ENCODE measurements around the gene PLEKHA8. TPM values are rescaled to one million over a fixed set of nuclear protein-coding genes. Genes with fewer than 3 reads are reported as not detected.
A peak's percentile ranks its signal among the peaks of the same experiment; 100 is the strongest.
"Not testable (repeated sequence)": the region's sequence is repeated elsewhere in the genome, so short reads cannot be mapped to it uniquely, and the experiment has no call there.

The PLEKHA8 gene
- total RNA-seq, 2 experiments from 2014 or later = 11.6 to 14.3 TPM

DNA sequence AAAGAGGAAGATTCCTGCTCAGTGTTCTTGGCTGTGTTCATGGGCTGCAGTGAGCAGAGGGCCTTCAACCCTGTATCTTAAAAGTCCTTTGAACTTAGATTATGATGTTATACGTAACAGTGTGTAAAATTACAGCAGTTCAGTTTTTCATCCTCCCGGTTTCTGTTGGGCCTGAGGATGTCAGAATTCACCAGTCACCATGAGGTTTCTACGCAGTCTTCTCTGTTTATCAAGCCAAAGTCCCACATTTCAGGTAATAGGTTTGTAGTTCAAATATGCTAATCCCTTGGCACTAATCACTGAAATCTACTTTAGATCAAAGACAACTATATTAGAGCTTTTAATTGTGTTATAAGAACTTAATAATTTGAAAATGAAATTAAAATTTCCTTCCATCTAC lies 24.9 kb downstream of the PLEKHA8 start:
- H3K27ac Mint-ChIP-seq = no peak overlapping the region
- peaks cover 16% of the 10 kb centered on the region for H3K36me3 Mint-ChIP-seq
- POLR2A ChIA-PET = no interaction called here
- no peaks in the 10 kb centered on the region for H3K9me3 Mint-ChIP-seq
- H3K4me3 Mint-ChIP-seq = no peak overlapping the region
- no peak for ATAC-seq (ENCODE audit: low read depth)
- DNase-seq = no peak
- no peaks in the 10 kb centered on the region for H3K27me3 Mint-ChIP-seq
- peaks cover 2% of the 10 kb centered on the region for H3K4me1 Mint-ChIP-seq

DNA sequence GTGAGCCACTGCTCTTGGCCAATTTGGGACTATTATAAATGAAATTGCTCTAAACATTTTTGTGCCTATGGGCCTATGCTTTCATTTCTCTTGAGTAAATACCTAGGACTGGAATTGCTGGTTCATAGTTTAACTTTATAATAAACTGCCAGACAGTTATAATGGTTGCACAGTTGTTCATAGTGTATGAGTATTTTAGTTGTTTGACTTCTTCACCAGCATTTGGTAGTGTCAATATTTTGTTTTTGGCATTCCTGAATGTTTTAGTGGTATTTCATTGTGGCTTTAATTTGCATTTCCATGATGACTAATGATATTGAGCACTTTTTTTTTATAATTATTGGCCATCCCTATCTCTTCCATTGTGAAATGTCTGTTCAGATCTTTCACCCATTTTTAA lies 29.5 kb downstream of the PLEKHA8 start:
- Mint-ChIP-seq H3K9me3 (no peaks in the 10 kb centered on the region), H3K36me3 (peaks cover 20% of the 10 kb centered on the region), H3K27me3 (no peaks in the 10 kb centered on the region), H3K27ac (no peak overlapping the region), H3K4me3 (no peak overlapping the region), H3K4me1 (peaks cover 8% of the 10 kb centered on the region)
- ATAC-seq (ENCODE audit: low read depth) (no peak), DNase-seq (no peak)
- POLR2A ChIA-PET = no interaction called here

DNA sequence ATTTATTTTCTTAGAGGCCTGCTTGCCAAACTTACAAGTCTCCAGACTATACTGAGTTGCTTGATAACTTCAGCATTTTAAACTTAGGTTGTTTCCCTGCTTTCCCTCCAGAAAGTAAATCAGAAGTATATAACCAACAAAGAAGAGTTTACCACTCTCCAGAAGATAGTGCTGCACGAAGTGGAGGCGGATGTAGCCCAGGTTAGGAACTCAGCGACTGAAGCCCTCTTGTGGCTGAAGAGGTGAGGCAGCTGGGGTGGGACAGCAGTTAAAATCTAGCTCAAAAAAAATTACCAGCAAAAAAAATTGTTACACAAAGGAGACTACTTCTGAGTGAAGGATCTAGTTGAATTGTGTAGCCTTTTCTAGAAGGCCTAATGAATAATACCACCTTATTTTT lies 33.6 kb downstream of the PLEKHA8 start:
- not testable (repeated sequence) for H3K4me1 Mint-ChIP-seq, H3K9me3 Mint-ChIP-seq, H3K4me3 Mint-ChIP-seq, H3K27ac Mint-ChIP-seq, H3K27me3 Mint-ChIP-seq
- peak; percentile 37 for DNase-seq
- peaks cover 21% of the 10 kb centered on the region for H3K36me3 Mint-ChIP-seq
- ATAC-seq (ENCODE audit: low read depth) = peak; percentile 95
- POLR2A ChIA-PET = interaction anchor here (0.7 kb wide), 1 partner anchor 46 kb away, joined by 3 read pairs; no protein-coding TSS in a partner anchor

DNA sequence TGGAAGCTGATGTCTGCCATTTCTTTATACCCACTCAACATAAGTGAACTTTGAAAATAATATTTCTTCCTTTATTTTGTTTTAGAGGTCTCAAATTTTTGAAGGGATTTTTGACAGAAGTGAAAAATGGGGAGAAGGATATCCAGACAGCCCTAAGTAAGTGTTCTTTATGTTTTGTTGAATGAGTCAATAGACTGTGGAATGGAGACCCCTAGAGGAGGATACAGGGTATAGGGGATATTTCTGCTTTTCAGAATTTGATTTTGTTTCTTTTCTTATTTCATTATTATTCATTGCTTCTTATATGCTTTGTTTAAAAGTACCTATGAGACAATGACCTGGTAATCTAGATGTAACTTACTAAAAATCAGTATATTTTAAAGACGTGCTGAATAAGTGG lies 34.4 kb downstream of the PLEKHA8 start:
- DNase-seq = no peak
- Mint-ChIP-seq H3K36me3 (peaks cover 17% of the 10 kb centered on the region), H3K4me3 (no peak overlapping the region), H3K9me3 (no peaks in the 10 kb centered on the region), H3K27ac (no peak overlapping the region), H3K4me1 (peaks cover 8% of the 10 kb centered on the region), H3K27me3 (no peaks in the 10 kb centered on the region)
- POLR2A ChIA-PET = no interaction called here
- ATAC-seq (ENCODE audit: low read depth) = no peak

DNA sequence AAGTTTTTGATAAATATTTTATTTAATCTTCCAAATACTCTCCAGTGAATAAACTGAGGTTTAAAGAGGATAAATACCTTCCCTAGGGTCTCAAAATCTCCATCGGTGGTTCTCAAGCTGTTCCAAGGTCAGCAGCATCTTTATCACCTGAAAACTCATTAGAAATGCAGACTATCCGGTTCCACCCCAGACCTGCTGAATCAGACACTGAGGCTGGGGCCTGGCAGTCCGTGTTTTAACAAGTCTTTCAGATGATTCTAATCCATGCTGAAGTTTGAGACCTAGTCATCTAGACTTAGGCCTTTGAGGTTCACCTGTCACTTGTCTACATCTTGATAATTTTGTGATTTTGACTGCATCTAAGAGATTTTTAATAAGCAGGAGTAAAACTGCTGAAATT lies 37.5 kb downstream of the PLEKHA8 start:
- H3K27me3 Mint-ChIP-seq = no peaks in the 10 kb centered on the region
- no peak overlapping the region for H3K27ac Mint-ChIP-seq
- no peak overlapping the region for H3K4me3 Mint-ChIP-seq
- POLR2A ChIA-PET = no interaction called here
- peaks cover 3% of the 10 kb centered on the region for H3K36me3 Mint-ChIP-seq
- no peaks in the 10 kb centered on the region for H3K9me3 Mint-ChIP-seq
- DNase-seq = no peak
- ATAC-seq (ENCODE audit: low read depth) = no peak
- H3K4me1 Mint-ChIP-seq = peaks cover 8% of the 10 kb centered on the region

DNA sequence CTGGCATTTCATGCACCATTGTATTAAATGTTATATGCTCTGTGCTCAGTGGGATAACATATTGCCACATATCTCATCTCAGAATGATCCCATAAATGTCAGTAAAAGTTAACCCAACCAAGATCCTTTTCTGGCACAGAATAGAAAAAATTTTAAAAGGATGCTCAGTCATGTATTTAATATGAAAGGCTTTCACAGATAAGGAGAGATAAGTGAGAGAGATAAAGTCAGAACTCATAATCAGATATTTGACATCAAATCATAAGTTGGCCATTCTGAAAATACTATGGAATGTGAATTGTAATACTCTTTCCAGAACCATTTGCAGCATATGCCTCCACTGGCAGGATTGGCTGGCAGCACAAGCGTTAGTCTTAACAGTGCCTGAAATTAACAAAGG lies 38.5 kb downstream of the PLEKHA8 start:
- Mint-ChIP-seq H3K4me3 (no peak overlapping the region), H3K9me3 (no peaks in the 10 kb centered on the region), H3K27ac (no peak overlapping the region), H3K36me3 (peaks cover 5% of the 10 kb centered on the region), H3K4me1 (peaks cover 6% of the 10 kb centered on the region), H3K27me3 (no peaks in the 10 kb centered on the region)
- ATAC-seq (ENCODE audit: low read depth) (no peak), DNase-seq (no peak)
- POLR2A ChIA-PET = no interaction called here

DNA sequence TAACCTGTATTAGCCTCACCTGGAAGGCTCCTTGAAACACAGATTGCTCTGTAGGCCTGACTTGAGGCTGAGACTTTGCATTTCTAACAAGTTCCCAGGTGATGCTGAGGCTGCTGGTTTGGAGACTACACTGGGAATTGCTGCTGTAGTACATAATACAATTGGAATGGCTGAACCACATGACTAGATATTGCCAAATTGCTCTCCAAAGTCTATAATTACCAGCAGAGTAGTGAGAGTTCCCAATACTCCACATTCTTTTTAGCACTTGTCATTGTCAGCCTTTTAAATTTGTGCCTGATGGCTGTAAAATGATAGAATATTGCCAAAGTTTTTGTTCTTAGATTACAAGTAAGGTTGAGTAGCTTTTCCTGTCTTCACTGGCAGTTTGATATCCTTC lies 39.9 kb downstream of the PLEKHA8 start:
- Mint-ChIP-seq H3K27ac (no peak overlapping the region), H3K4me3 (no peak overlapping the region), H3K27me3 (no peaks in the 10 kb centered on the region), H3K36me3 (peaks cover 5% of the 10 kb centered on the region), H3K4me1 (no peaks in the 10 kb centered on the region), H3K9me3 (no peaks in the 10 kb centered on the region)
- POLR2A ChIA-PET = no interaction called here
- DNase-seq = no peak
- ATAC-seq (ENCODE audit: low read depth) = no peak

DNA sequence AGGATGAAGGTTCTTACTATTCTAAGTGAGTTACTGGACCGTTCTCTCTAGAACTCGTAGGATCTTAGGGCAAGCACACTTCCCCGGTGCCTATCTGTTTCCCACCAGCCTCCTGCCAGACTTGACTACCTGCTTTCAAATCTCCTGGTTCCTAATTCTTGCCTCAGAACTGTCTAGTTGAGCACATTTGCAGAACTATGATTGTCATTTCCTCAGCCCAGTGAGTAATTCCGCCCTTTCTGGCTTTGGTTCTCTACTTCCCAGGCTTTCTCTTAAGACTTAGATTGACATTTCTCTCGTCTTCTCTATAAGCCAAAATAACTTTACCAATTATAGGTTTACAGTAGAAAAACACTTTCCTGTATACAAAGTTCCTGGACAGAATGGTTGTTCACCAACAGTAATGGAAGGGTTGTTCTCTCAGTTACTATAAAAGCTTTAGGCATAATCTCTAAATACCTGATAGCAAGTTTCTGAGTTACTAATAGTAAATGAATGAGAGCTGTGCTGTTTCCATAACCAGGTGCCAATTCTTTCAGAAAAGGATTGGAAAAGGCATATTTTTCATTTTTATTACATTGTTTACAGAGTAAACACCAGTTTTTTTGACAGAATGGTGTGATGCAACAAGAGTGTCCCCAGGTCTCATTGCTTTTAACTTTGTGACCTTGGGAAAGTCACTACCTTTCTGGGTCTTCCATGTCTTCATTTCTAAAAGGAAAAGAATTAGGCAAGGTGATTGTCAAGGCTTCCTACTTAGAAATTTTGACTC lies 41.1 kb downstream of the PLEKHA8 start:
- Mint-ChIP-seq H3K9me3 (no peaks in the 10 kb centered on the region), H3K27me3 (no peaks in the 10 kb centered on the region), H3K4me1 (no peaks in the 10 kb centered on the region), H3K27ac (no peak overlapping the region), H3K36me3 (peaks cover 5% of the 10 kb centered on the region), H3K4me3 (no peak overlapping the region)
- POLR2A ChIA-PET = interaction anchor here (0.7 kb wide), 1 partner anchor 32 kb away, joined by 3 read pairs; no protein-coding TSS in a partner anchor
- ATAC-seq (ENCODE audit: low read depth) (no peak), DNase-seq (no peak)

DNA sequence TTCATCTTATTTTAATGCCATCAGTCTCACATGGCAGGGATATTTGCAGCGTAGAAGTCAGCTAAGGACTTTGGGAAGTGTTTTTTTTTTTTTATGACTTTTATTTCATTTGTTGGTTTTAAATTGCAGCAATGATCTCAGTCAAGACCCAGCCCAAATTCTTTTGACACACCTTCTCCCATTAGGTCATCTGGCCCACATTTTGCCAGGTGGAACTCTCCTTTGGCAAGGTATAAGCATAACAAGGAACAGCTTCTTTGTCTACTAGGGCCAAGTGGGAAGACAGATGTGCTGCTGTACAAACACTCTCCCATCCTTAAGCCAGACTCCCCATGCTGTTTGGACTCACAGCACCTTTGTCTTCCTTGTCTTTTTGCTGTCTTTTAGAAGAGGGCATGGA lies 41.8 kb downstream of the PLEKHA8 start:
- no peaks in the 10 kb centered on the region for H3K9me3 Mint-ChIP-seq
- no peak overlapping the region for H3K27ac Mint-ChIP-seq
- H3K4me3 Mint-ChIP-seq = no peak overlapping the region
- POLR2A ChIA-PET = interaction anchor here (0.7 kb wide), 1 partner anchor 33 kb away, joined by 3 read pairs; no protein-coding TSS in a partner anchor
- DNase-seq = no peak
- no peaks in the 10 kb centered on the region for H3K27me3 Mint-ChIP-seq
- ATAC-seq (ENCODE audit: low read depth) = no peak
- H3K36me3 Mint-ChIP-seq = peaks cover 5% of the 10 kb centered on the region
- no peaks in the 10 kb centered on the region for H3K4me1 Mint-ChIP-seq

DNA sequence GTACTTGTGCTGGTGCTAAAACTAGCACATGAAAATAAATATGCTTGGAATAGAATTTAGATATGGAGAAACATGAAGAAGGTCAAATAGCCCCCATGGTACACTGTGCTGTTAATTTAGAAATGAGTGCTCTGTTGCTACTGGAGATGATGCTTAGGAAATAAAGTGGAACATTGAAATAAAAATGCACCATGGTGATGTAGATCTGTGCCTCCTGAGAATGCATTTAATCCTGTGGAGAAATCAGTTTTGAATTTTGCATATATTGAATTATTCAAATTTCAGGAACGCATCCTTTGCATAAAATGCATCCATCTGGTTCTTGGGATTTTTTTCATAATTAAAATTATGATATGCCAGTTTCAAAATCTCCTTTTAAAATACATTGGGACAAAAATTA lies 44.5 kb downstream of the PLEKHA8 start:
- DNase-seq = no peak
- H3K4me1 Mint-ChIP-seq = no peaks in the 10 kb centered on the region
- POLR2A ChIA-PET = no interaction called here
- H3K36me3 Mint-ChIP-seq = peaks cover 3% of the 10 kb centered on the region
- no peak overlapping the region for H3K27ac Mint-ChIP-seq
- H3K4me3 Mint-ChIP-seq = no peak overlapping the region
- H3K9me3 Mint-ChIP-seq = no peaks in the 10 kb centered on the region
- no peaks in the 10 kb centered on the region for H3K27me3 Mint-ChIP-seq
- ATAC-seq (ENCODE audit: low read depth) = no peak

DNA sequence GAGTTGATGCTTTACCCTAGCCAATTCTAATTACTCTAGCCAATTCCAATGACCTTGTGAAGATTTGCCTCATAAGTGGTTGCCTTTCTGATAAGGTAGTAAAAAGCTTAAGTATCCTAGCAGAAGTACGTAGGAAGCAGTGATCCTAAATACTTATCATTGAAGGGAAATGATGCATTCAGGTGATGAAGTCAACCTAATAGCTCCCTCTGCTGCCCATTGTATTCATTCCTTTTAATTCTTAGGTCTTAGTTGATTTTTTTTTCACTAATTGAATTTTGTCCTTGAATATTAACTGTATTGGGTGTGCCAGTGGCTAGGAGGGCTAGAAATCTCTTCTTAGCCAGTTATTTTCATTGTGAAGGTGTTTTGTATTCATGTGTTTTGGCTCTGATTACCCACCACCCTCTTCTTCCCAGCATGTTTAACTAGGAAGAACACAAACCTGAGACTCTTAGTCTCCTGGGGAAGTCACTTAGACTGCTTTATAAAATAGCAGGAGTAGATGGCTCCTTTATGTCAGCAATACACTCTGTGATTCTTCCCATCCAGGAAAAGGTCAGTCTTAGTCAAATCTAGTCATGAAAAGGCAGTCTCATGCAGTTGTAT lies 46.3 kb downstream of the PLEKHA8 start:
- POLR2A ChIA-PET = no interaction called here
- ATAC-seq (ENCODE audit: low read depth) (no peak), DNase-seq (no peak)
- Mint-ChIP-seq H3K27ac (no peak overlapping the region), H3K4me1 (no peaks in the 10 kb centered on the region), H3K27me3 (no peaks in the 10 kb centered on the region), H3K9me3 (no peaks in the 10 kb centered on the region), H3K4me3 (no peak overlapping the region), H3K36me3 (peaks cover 3% of the 10 kb centered on the region)

DNA sequence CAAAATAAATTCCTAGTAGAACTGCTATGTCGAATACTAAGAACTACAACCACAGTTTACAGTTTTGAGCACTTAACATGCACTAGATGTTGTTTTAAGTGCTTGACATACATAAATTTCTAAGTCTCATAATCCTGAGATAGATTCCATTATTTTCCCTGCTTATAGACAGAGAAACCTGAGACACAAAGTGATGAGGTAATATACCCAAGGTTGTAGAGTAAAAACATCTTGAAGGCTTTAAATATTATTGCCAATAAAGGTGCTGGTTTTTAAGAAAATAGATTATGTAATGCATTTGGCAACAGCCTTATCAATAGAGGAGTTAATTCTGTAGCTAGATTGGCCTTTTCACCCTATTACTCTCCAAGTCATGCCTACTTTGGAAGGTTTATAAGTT lies 48.2 kb downstream of the PLEKHA8 start:
- no peak overlapping the region for H3K27ac Mint-ChIP-seq
- no peak overlapping the region for H3K4me3 Mint-ChIP-seq
- H3K36me3 Mint-ChIP-seq = no peaks in the 10 kb centered on the region
- POLR2A ChIA-PET = no interaction called here
- DNase-seq = no peak
- H3K4me1 Mint-ChIP-seq = no peaks in the 10 kb centered on the region
- no peak for ATAC-seq (ENCODE audit: low read depth)
- no peaks in the 10 kb centered on the region for H3K27me3 Mint-ChIP-seq
- H3K9me3 Mint-ChIP-seq = no peaks in the 10 kb centered on the region

DNA sequence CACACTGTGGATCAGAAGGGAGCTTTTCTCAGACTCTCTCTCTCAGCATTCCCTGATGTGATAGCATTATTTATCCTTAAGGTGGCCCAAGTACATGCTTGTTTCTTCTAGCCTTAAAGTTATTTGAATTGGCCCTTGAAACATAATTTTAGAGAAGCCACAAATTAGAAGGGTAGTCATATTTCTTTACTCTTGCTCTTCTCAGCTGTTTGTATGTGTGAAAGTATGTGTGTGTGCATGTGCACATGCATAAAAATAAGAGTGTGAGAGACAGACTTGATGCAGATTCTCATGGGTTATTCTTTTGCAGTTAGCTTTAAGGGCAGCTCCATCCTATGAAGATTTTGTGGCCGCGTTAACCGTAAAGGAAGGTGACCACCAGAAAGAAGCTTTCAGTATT lies 50.1 kb downstream of the PLEKHA8 start:
- no peaks in the 10 kb centered on the region for H3K27me3 Mint-ChIP-seq
- H3K4me1 Mint-ChIP-seq = no peaks in the 10 kb centered on the region
- POLR2A ChIA-PET = no interaction called here
- H3K27ac Mint-ChIP-seq = no peak overlapping the region
- no peaks in the 10 kb centered on the region for H3K9me3 Mint-ChIP-seq
- no peak overlapping the region for H3K4me3 Mint-ChIP-seq
- no peak for ATAC-seq (ENCODE audit: low read depth)
- DNase-seq = no peak
- no peaks in the 10 kb centered on the region for H3K36me3 Mint-ChIP-seq

DNA sequence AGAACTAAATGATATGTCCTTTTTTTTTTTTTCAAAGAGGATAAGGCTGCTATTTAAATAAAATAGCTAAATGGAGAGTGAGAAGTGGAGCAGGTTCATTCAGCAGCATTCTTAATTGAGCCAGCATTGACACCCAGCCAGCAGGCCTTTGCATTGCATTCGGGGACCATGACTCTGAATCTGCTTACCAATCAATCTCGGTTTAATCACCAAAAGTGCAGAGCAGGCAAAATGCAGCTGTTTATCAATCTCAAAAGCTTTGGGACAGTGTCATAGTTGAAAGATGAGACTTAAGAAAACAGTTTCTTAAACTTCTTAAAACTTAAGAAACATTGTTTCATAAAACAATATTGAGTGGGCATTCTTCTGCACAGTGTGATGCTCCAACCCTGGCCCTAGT lies 51.7 kb downstream of the PLEKHA8 start:
- Mint-ChIP-seq H3K27ac (no peak overlapping the region), H3K4me1 (peaks cover 4% of the 10 kb centered on the region), H3K27me3 (no peaks in the 10 kb centered on the region), H3K36me3 (no peaks in the 10 kb centered on the region), H3K9me3 (no peaks in the 10 kb centered on the region), H3K4me3 (no peak overlapping the region)
- DNase-seq (no peak), ATAC-seq (ENCODE audit: low read depth) (no peak)
- POLR2A ChIA-PET = no interaction called here

Data from activated naive CD8-positive, alpha-beta T cell treated with anti-CD3 and anti-CD28 coated beads, Interleukin-2, amount 10 ng/mL, durations not matched to agents 7 days and 5 days (primary cell).